Measurements from ENCODE around the gene MAD1L1. TPM values are rescaled to one million over a fixed set of nuclear protein-coding genes. Genes with fewer than 3 reads are reported as not detected.
"Not testable (repeated sequence)": the region's sequence is repeated elsewhere in the genome, so short reads cannot be mapped to it uniquely, and the experiment has no call there.

MAD1L1 gene
- total and polyA plus RNA-seq, 2 donors (not counting 3 experiments of a cell fraction or from before 2014, with no cell fraction given) = 34.1 to 42.3 TPM

DNA sequence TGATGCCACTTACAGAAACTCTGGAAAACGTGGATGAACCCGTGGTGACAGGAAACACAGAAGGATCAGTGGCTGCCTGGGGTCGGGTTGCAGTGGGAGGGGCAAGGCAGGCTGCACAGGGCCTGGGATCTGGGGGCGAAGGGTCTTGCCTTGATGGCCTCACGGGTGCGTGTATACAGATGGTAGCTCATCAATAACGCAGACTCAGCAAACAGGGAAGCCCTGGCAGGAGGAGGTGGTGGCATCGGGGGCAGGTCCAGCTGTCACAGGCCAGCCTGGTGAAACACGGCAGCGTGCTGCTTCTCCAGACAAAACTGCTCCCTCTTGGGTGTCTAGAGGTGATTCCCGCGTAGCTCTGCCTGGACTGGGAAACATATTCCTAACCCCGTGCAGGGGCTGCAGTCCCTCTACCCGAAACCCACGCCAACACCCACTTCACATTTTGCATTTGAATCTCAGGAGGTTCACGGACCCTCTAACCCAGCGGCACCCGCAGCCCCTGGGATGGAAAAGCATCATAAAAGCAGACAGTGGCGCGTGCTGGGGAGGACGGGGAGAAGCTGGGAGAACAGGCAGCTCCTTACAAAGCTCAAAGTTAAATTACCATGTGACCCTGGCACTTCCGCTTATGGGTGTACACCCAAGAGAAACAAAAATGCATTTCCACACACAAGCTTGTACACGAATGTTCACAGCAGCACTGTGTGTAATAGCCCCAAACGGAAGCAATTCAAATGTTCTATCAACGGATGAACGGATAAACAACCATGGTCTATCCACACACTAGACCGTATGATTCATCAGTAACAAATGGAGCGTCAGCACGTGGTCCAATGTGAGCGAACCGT is 394.8 kb downstream of the MAD1L1 start:
- POLR2A ChIA-PET; H3K9me1 ChIP-seq (replicated peaks; ENCODE audit: control insufficient read depth, extremely low read depth, insufficient read depth, low read length); H3K9ac ChIP-seq (replicated peaks; ENCODE audit: extremely low read depth, insufficient read depth, low read length); H3K9me3 ChIP-seq (replicated peaks; ENCODE audit: control insufficient read depth, insufficient read depth, low read length); H3K27me3 ChIP-seq (ENCODE audit: control insufficient read depth in 2 of 2, insufficient read depth in 2 of 2, low read length in 2 of 2); H4K20me1 ChIP-seq (replicated peaks; ENCODE audit: control insufficient read depth, extremely low read depth, insufficient read depth, low read length); H3K4me1 ChIP-seq (ENCODE audit: control insufficient read depth, extremely low read depth, insufficient read depth, low read length); H2AFZ ChIP-seq (ENCODE audit: low read depth, low read length); dilution Hi-C loops (cut with MboI; ENCODE audit: extremely low pct_ligation_motif_present, low sequenced_read_pairs); intact Hi-C loops (cut with micrococcal nuclease); H3K79me2 ChIP-seq (ENCODE audit: control insufficient read depth, insufficient read depth, low read length); DNase-seq (ENCODE audit: low read depth, low spot score); H3K4me2 ChIP-seq (ENCODE audit: insufficient read depth, low read length); H3K4me3 ChIP-seq (replicated peaks in 1 of 3; ENCODE audit: insufficient read depth in 1 of 3, low read depth in 1 of 3, low read length in 3 of 3); FAIRE-seq; H3K36me3 ChIP-seq (ENCODE audit: control insufficient read depth in 2 of 2, extremely low read depth in 1 of 2, insufficient read depth in 2 of 2, low read length in 2 of 2); BruUV-seq (replicated peaks); CTCF ChIA-PET; H3K27ac ChIP-seq (ENCODE audit: insufficient read depth, low read depth, low read length): not testable (repeated sequence)

- H3K4me3 ChIP-seq (replicated peaks in 1 of 3; ENCODE audit: insufficient read depth in 1 of 3, low read depth in 1 of 3, low read length in 3 of 3); DNase-seq (ENCODE audit: low read depth, low spot score); intact Hi-C loops (cut with micrococcal nuclease); H3K4me1 ChIP-seq (ENCODE audit: control insufficient read depth, extremely low read depth, insufficient read depth, low read length); H3K36me3 ChIP-seq (ENCODE audit: control insufficient read depth in 2 of 2, extremely low read depth in 1 of 2, insufficient read depth in 2 of 2, low read length in 2 of 2); CTCF ChIA-PET; POLR2A ChIA-PET; FAIRE-seq; dilution Hi-C loops (cut with MboI; ENCODE audit: extremely low pct_ligation_motif_present, low sequenced_read_pairs); BruUV-seq (replicated peaks); H3K27me3 ChIP-seq (ENCODE audit: control insufficient read depth in 2 of 2, insufficient read depth in 2 of 2, low read length in 2 of 2); H3K9me3 ChIP-seq (replicated peaks; ENCODE audit: control insufficient read depth, insufficient read depth, low read length); H4K20me1 ChIP-seq (replicated peaks; ENCODE audit: control insufficient read depth, extremely low read depth, insufficient read depth, low read length); H3K27ac ChIP-seq (ENCODE audit: insufficient read depth, low read depth, low read length); H3K4me2 ChIP-seq (ENCODE audit: insufficient read depth, low read length); H3K9ac ChIP-seq (replicated peaks; ENCODE audit: extremely low read depth, insufficient read depth, low read length); H3K79me2 ChIP-seq (ENCODE audit: control insufficient read depth, insufficient read depth, low read length); H3K9me1 ChIP-seq (replicated peaks; ENCODE audit: control insufficient read depth, extremely low read depth, insufficient read depth, low read length); H2AFZ ChIP-seq (ENCODE audit: low read depth, low read length): not testable (repeated sequence)
These were observed 400.7 kb downstream of the MAD1L1 start for GRCh38 chr7:1831933-1832535.

GRCh38 chr7:1831471-1831870 is 401.3 kb downstream of the MAD1L1 start:
- H3K27me3 ChIP-seq (ENCODE audit: control insufficient read depth in 2 of 2, insufficient read depth in 2 of 2, low read length in 2 of 2) = not testable (repeated sequence)

DNA sequence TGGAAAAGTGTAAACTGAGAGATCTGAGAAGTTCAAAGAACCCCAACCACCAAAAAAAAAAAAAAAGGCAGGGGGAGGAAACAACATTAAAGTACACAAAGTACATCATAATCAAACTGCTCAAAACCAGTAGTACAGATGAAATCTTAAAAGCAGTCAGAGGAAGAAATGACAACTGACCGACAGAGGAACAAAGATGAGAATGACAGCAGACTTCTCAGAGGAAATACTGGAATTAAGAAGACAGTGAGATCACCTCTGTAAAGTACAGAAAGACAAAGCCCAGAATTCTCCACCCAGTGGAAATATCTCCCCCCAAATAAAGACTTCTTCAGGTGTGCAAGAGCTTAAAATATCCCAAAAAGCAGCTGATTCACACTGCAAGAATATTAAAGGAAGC is 403.1 kb downstream of the MAD1L1 start:
- POLR2A ChIA-PET; H4K20me1 ChIP-seq (replicated peaks; ENCODE audit: control insufficient read depth, extremely low read depth, insufficient read depth, low read length); H3K4me2 ChIP-seq (ENCODE audit: insufficient read depth, low read length); H3K4me3 ChIP-seq (replicated peaks in 1 of 3; ENCODE audit: insufficient read depth in 1 of 3, low read depth in 1 of 3, low read length in 3 of 3); BruUV-seq (replicated peaks); H3K27ac ChIP-seq (ENCODE audit: insufficient read depth, low read depth, low read length); H3K9ac ChIP-seq (replicated peaks; ENCODE audit: extremely low read depth, insufficient read depth, low read length); dilution Hi-C loops (cut with MboI; ENCODE audit: extremely low pct_ligation_motif_present, low sequenced_read_pairs); H3K79me2 ChIP-seq (ENCODE audit: control insufficient read depth, insufficient read depth, low read length); H3K9me3 ChIP-seq (replicated peaks; ENCODE audit: control insufficient read depth, insufficient read depth, low read length); intact Hi-C loops (cut with micrococcal nuclease); CTCF ChIA-PET; FAIRE-seq; H2AFZ ChIP-seq (ENCODE audit: low read depth, low read length); H3K27me3 ChIP-seq (ENCODE audit: control insufficient read depth in 2 of 2, insufficient read depth in 2 of 2, low read length in 2 of 2); H3K4me1 ChIP-seq (ENCODE audit: control insufficient read depth, extremely low read depth, insufficient read depth, low read length); DNase-seq (ENCODE audit: low read depth, low spot score); H3K36me3 ChIP-seq (ENCODE audit: control insufficient read depth in 2 of 2, extremely low read depth in 1 of 2, insufficient read depth in 2 of 2, low read length in 2 of 2); H3K9me1 ChIP-seq (replicated peaks; ENCODE audit: control insufficient read depth, extremely low read depth, insufficient read depth, low read length): not testable (repeated sequence)

More at GRCh38 chr7:1831471-1831870, 401.3 kb downstream of the MAD1L1 start:
- H3K4me1 ChIP-seq (ENCODE audit: control insufficient read depth, extremely low read depth, insufficient read depth, low read length); FAIRE-seq; H3K4me2 ChIP-seq (ENCODE audit: insufficient read depth, low read length); H2AFZ ChIP-seq (ENCODE audit: low read depth, low read length); H3K9ac ChIP-seq (replicated peaks; ENCODE audit: extremely low read depth, insufficient read depth, low read length); POLR2A ChIA-PET; intact Hi-C loops (cut with micrococcal nuclease); H3K79me2 ChIP-seq (ENCODE audit: control insufficient read depth, insufficient read depth, low read length); H3K4me3 ChIP-seq (replicated peaks in 1 of 3; ENCODE audit: insufficient read depth in 1 of 3, low read depth in 1 of 3, low read length in 3 of 3); CTCF ChIA-PET; H3K27ac ChIP-seq (ENCODE audit: insufficient read depth, low read depth, low read length); H4K20me1 ChIP-seq (replicated peaks; ENCODE audit: control insufficient read depth, extremely low read depth, insufficient read depth, low read length); H3K9me3 ChIP-seq (replicated peaks; ENCODE audit: control insufficient read depth, insufficient read depth, low read length); H3K36me3 ChIP-seq (ENCODE audit: control insufficient read depth in 2 of 2, extremely low read depth in 1 of 2, insufficient read depth in 2 of 2, low read length in 2 of 2); dilution Hi-C loops (cut with MboI; ENCODE audit: extremely low pct_ligation_motif_present, low sequenced_read_pairs); H3K9me1 ChIP-seq (replicated peaks; ENCODE audit: control insufficient read depth, extremely low read depth, insufficient read depth, low read length); BruUV-seq (replicated peaks); DNase-seq (ENCODE audit: low read depth, low spot score): not testable (repeated sequence)
